ENCODE results near the gene THSD4.

DNA sequence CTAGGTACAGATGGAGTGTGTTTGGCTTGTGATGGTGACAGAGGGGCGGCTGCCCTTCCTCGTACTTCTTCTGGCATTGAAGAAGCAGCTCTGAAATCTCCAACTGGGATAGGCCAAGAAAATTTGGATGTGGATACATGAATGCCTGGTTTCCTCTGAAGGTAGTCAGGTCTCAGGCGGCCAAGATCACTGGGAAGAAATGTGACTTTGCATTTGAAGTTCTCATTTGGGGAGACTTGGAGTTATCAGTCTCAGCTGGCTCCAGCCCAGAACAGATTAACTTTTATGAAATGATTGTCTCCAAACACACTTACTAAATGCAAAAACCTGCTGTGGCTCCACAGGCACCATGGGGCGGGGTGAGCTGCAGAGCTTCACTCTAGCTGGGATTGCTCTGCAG, 215.9 kb downstream of the THSD4 start:
- TF ChIP-seq, protein P1, sequence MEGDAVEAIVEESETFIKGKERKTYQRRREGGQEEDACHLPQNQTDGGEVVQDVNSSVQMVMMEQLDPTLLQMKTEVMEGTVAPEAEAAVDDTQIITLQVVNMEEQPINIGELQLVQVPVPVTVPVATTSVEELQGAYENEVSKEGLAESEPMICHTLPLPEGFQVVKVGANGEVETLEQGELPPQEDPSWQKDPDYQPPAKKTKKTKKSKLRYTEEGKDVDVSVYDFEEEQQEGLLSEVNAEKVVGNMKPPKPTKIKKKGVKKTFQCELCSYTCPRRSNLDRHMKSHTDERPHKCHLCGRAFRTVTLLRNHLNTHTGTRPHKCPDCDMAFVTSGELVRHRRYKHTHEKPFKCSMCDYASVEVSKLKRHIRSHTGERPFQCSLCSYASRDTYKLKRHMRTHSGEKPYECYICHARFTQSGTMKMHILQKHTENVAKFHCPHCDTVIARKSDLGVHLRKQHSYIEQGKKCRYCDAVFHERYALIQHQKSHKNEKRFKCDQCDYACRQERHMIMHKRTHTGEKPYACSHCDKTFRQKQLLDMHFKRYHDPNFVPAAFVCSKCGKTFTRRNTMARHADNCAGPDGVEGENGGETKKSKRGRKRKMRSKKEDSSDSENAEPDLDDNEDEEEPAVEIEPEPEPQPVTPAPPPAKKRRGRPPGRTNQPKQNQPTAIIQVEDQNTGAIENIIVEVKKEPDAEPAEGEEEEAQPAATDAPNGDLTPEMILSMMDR (IDR thresholded peaks at IDR 0.05), result no peak
- no peak for TF ChIP-seq POLR2A (IDR thresholded peaks at IDR 0.05)
